HG03457 (cell line): ENCODE data around the gene DHX34.
"Not testable (repeated sequence)": the region's sequence is repeated elsewhere in the genome, so short reads cannot be mapped to it uniquely, and the experiment has no call there.

ENCODE experiments used
- ATAC-seq: cut with Tn5 transposase; IDR thresholded peaks from one replicate; pipeline ENCODE4 v1.9.1; 2021; ENCODE audit warnings: moderate number of reproducible peaks; ENCODE audit not compliant: unreplicated experiment

DHX34 gene

GRCh38 chr19:47323872-47324271 lies 25.2 kb upstream of the DHX34 start:
- ATAC-seq: no peak

- ATAC-seq: no peak
These were observed 24.6 kb upstream of the DHX34 start for GRCh38 chr19:47324502-47324901.

GRCh38 chr19:47330466-47330869 lies 18.6 kb upstream of the DHX34 start:
- no peak for ATAC-seq

- no peak for ATAC-seq
These were observed 17.6 kb upstream of the DHX34 start for GRCh38 chr19:47331490-47331889.

- ATAC-seq: no peak
These were observed 17.1 kb upstream of the DHX34 start, which contains the start of gene C5AR2 for GRCh38 chr19:47331931-47332547. Gene C5AR2 (plus strand): TSS chr19:47332175. CDS start chr19:47340800, 8,625 bp downstream.

- not testable (repeated sequence) for ATAC-seq
These were observed 12.1 kb upstream of the DHX34 start for GRCh38 chr19:47336765-47337718.

GRCh38 chr19:47339196-47339880 lies 9.8 kb upstream of the DHX34 start:
- no peak for ATAC-seq

GRCh38 chr19:47340477-47341208 lies 8.5 kb upstream of the DHX34 start:
- ATAC-seq: no peak

- ATAC-seq: no peak
These were observed 7.4 kb upstream of the DHX34 start for GRCh38 chr19:47341734-47342133.

- ATAC-seq: no peak
These were observed 5.8 kb upstream of the DHX34 start for GRCh38 chr19:47343194-47343802.

- ATAC-seq: no peak
These were observed 4.7 kb upstream of the DHX34 start for GRCh38 chr19:47344425-47344824.

- ATAC-seq: not testable (repeated sequence)
These were observed 3.1 kb upstream of the DHX34 start for GRCh38 chr19:47346024-47346423.

GRCh38 chr19:47350630-47351029 lies 1.5 kb downstream of the DHX34 start:
- ATAC-seq: no peak

- ATAC-seq: no peak
These were observed 2.4 kb downstream of the DHX34 start for GRCh38 chr19:47351548-47351947.

- no peak for ATAC-seq
These were observed 3.0 kb downstream of the DHX34 start for GRCh38 chr19:47352095-47352494.

- no peak for ATAC-seq
These were observed 4.2 kb downstream of the DHX34 start for GRCh38 chr19:47353307-47353712.

GRCh38 chr19:47356900-47357299 lies 7.8 kb downstream of the DHX34 start:
- no peak for ATAC-seq

- ATAC-seq: no peak
These were observed 8.9 kb downstream of the DHX34 start for GRCh38 chr19:47357788-47358680.

GRCh38 chr19:47358936-47359335 lies 9.8 kb downstream of the DHX34 start:
- no peak for ATAC-seq
